SK-N-SH (cell line): ENCODE data around the gene CEP112.

Experiments
- EP300 ChIP-seq, 2 experiments: IDR thresholded peaks; 2 replicates each; pipeline versions ENCODE4 v1.4.0 to v1.6.1; 2012; ENCODE audit warnings: borderline replicate concordance in 1 of 2, low read depth in 1 of 2, low read length in 1 of 2
- FOXM1 ChIP-seq: IDR thresholded peaks from 2 replicates; pipeline ENCODE4 v1.4.0; 2012; ENCODE audit warnings: low read depth, mild to moderate bottlenecking
- MEF2A ChIP-seq: IDR thresholded peaks from 2 replicates; pipeline ENCODE4 v1.4.0; 2012; ENCODE audit warnings: low read depth, borderline replicate concordance
- PBX3 ChIP-seq: IDR thresholded peaks from 2 replicates; pipeline ENCODE4; 2012
- RFX5 ChIP-seq: IDR thresholded peaks from 2 replicates; pipeline ENCODE4 v1.6.1; 2012; ENCODE audit warnings: mild to moderate bottlenecking, improper control_type of control experiment, low read length
- YY1 ChIP-seq: IDR thresholded peaks from 2 replicates; pipeline ENCODE4 v1.4.0; 2012; ENCODE audit warnings: low read depth, mild to moderate bottlenecking
- TF ChIP-seq, protein P1 (sequence below): IDR thresholded peaks from 2 replicates; pipeline ENCODE4 v1.6.1; 2012; ENCODE audit warnings: mild to moderate bottlenecking, low read depth, low read length, moderate library complexity
- TF ChIP-seq, protein P2 (sequence below): IDR thresholded peaks from 2 replicates; pipeline ENCODE4 v1.4.0; 2012; ENCODE audit warnings: low read depth
- TF ChIP-seq, protein P3 (sequence below): fragments of 200-600 bp; sonication (generic); IDR thresholded peaks from 2 replicates; pipeline ENCODE4 v1.6.1; 2017; ENCODE audit warnings: antibody characterized with exemption, mild to moderate bottlenecking, moderate library complexity

- TF ChIP-seq, protein P1, sequence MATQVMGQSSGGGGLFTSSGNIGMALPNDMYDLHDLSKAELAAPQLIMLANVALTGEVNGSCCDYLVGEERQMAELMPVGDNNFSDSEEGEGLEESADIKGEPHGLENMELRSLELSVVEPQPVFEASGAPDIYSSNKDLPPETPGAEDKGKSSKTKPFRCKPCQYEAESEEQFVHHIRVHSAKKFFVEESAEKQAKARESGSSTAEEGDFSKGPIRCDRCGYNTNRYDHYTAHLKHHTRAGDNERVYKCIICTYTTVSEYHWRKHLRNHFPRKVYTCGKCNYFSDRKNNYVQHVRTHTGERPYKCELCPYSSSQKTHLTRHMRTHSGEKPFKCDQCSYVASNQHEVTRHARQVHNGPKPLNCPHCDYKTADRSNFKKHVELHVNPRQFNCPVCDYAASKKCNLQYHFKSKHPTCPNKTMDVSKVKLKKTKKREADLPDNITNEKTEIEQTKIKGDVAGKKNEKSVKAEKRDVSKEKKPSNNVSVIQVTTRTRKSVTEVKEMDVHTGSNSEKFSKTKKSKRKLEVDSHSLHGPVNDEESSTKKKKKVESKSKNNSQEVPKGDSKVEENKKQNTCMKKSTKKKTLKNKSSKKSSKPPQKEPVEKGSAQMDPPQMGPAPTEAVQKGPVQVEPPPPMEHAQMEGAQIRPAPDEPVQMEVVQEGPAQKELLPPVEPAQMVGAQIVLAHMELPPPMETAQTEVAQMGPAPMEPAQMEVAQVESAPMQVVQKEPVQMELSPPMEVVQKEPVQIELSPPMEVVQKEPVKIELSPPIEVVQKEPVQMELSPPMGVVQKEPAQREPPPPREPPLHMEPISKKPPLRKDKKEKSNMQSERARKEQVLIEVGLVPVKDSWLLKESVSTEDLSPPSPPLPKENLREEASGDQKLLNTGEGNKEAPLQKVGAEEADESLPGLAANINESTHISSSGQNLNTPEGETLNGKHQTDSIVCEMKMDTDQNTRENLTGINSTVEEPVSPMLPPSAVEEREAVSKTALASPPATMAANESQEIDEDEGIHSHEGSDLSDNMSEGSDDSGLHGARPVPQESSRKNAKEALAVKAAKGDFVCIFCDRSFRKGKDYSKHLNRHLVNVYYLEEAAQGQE: no peak
- TF ChIP-seq EP300 (IDR thresholded peaks at IDR 0.05; ENCODE audit: borderline replicate concordance in 1 of 2, low read depth in 1 of 2, low read length in 1 of 2): no peak
- no peak for TF ChIP-seq FOXM1
- TF ChIP-seq, protein P2, sequence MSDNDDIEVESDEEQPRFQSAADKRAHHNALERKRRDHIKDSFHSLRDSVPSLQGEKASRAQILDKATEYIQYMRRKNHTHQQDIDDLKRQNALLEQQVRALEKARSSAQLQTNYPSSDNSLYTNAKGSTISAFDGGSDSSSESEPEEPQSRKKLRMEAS: no peak
- TF ChIP-seq, protein P3, sequence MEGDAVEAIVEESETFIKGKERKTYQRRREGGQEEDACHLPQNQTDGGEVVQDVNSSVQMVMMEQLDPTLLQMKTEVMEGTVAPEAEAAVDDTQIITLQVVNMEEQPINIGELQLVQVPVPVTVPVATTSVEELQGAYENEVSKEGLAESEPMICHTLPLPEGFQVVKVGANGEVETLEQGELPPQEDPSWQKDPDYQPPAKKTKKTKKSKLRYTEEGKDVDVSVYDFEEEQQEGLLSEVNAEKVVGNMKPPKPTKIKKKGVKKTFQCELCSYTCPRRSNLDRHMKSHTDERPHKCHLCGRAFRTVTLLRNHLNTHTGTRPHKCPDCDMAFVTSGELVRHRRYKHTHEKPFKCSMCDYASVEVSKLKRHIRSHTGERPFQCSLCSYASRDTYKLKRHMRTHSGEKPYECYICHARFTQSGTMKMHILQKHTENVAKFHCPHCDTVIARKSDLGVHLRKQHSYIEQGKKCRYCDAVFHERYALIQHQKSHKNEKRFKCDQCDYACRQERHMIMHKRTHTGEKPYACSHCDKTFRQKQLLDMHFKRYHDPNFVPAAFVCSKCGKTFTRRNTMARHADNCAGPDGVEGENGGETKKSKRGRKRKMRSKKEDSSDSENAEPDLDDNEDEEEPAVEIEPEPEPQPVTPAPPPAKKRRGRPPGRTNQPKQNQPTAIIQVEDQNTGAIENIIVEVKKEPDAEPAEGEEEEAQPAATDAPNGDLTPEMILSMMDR: no peak
- no peak for TF ChIP-seq MEF2A
- no peak for TF ChIP-seq PBX3
- TF ChIP-seq YY1: no peak
- no peak for TF ChIP-seq RFX5
These were observed 563.3 kb downstream of the CEP112 start for GRCh38 chr17:65628644-65629036.
